Astrocyte of the spinal cord (primary cell): ENCODE data around the gene NPVF.

Experiments
- DNase-seq: peaks from one replicate; pipeline ENCODE4 v3.0.0; 2011; ENCODE audit warnings: low read depth, low spot score
- H3K4me3 ChIP-seq: 2 replicates; pipeline ENCODE4 v1.5.1; 2011; ENCODE audit warnings: low read depth, mild to moderate bottlenecking, low read length, moderate library complexity
- CTCF ChIP-seq: IDR thresholded peaks from 2 replicates; pipeline ENCODE4 v1.5.1; 2012; ENCODE audit warnings: low read depth, mild to moderate bottlenecking, low read length, inconsistent platforms
- in situ Hi-C: cut with HindIII; loops from 2 replicates; pipeline ENCODE4 v1.10.0; 2017; ENCODE audit warnings: low sequenced_read_pairs

NPVF gene

GRCh38 chr7:25196132-25196896 lies 32.0 kb downstream of the NPVF start:
- no peak for DNase-seq
- in situ Hi-C loops: no loop called here
- H3K4me3 ChIP-seq: no peak overlapping the region
- no peak for TF ChIP-seq CTCF

- H3K4me3 ChIP-seq: no peak overlapping the region
- no peak for DNase-seq
- TF ChIP-seq CTCF: no peak
- in situ Hi-C loops: no loop called here
These were observed 34.2 kb downstream of the NPVF start for GRCh38 chr7:25194036-25194435.

- in situ Hi-C loops: no loop called here
- TF ChIP-seq CTCF: no peak
- H3K4me3 ChIP-seq: no peak overlapping the region
These were observed 36.2 kb downstream of the NPVF start for GRCh38 chr7:25192043-25192442.

GRCh38 chr7:25189197-25189596 lies 39.1 kb downstream of the NPVF start:
- DNase-seq: no peak

More at GRCh38 chr7:25192043-25192442, 36.2 kb downstream of the NPVF start:
- DNase-seq: no peak

GRCh38 chr7:25187932-25188331 lies 40.4 kb downstream of the NPVF start:
- in situ Hi-C loops: no loop called here
- no peak for DNase-seq
- no peak overlapping the region for H3K4me3 ChIP-seq
- no peak for TF ChIP-seq CTCF

More at GRCh38 chr7:25189197-25189596, 39.1 kb downstream of the NPVF start:
- in situ Hi-C loops: no loop called here
- TF ChIP-seq CTCF: no peak
- H3K4me3 ChIP-seq: no peak overlapping the region

- no peak for DNase-seq
- no peak for TF ChIP-seq CTCF
- in situ Hi-C loops: no loop called here
- H3K4me3 ChIP-seq: no peak overlapping the region
These were observed 41.9 kb downstream of the NPVF start for GRCh38 chr7:25186436-25186835.
